T-cell (primary cell): Measurements from ENCODE around the gene AGAP9. TPM values are rescaled to one million over a fixed set of nuclear protein-coding genes. Genes with fewer than 3 reads are reported as not detected.
"Not testable (repeated sequence)": the region's sequence is repeated elsewhere in the genome, so short reads cannot be mapped to it uniquely, and the experiment has no call there.

Experiments
- ATAC-seq, 4 experiments: fragments of 200-7000 bp in 3 of 4; fragments of 150-1000 bp in 1 of 4; cut with Tn5 transposase; replicated peaks in 1 of 4; 1 replicate in 3 of 4; 2 replicates in 1 of 4; pipeline ENCODE4 v1.10.0; 2021; ENCODE audit warnings: moderate library complexity in 3 of 4, mild to moderate bottlenecking in 2 of 4, moderate number of reproducible peaks in 1 of 4
- CTCF ChIA-PET, 2 donors: fragments of 300-600 bp; sonication (Branson Sonifier 250); formaldehyde crosslinking; loops; one replicate each; lab custom pipeline; 2022; ENCODE audit warnings: antibody characterized with exemption in 2 of 2; lab: Charles Lee
- POLR2A ChIA-PET, 2 donors: fragments of 300-600 bp; sonication (Branson Sonifier 250); formaldehyde crosslinking; loops; one replicate each; lab custom pipeline; 2022; ENCODE audit warnings: antibody characterized with exemption in 2 of 2; lab: Charles Lee
- DNase-seq, 35 experiments: peaks; one replicate each; pipeline versions ENCODE4 v3.0.0 to v3.0.0-alpha.2; 2013 to 2023
- H3K27ac ChIP-seq: one replicate; pipeline ENCODE4 v1.5.1; 2013; ENCODE audit warnings: low read length
- H3K27me3 ChIP-seq, 2 experiments: replicated peaks in 1 of 2; 1 replicate in 1 of 2; 2 replicates in 1 of 2; pipeline versions ENCODE4 v1.6.1 to v1.7.0; 2013; ENCODE audit warnings: low read length in 1 of 2, mixed read lengths in 1 of 2; ENCODE audit not compliant: control insufficient read depth in 2 of 2, insufficient read depth in 2 of 2; ENCODE audit errors: extremely low read depth in 1 of 2
- H3K36me3 ChIP-seq, 2 donors: 1 replicate in 1 of 2; 2 replicates in 1 of 2; pipeline versions ENCODE4 v1.6.1 to v1.7.0; 2013; ENCODE audit warnings: low read length in 1 of 2; ENCODE audit not compliant: control insufficient read depth in 2 of 2, insufficient read depth in 1 of 2; ENCODE audit errors: extremely low read depth in 1 of 2
- H3K4me1 ChIP-seq, 2 experiments: 1 replicate in 1 of 2; 2 replicates in 1 of 2; pipeline versions ENCODE4 v1.6.1 to v1.7.0; 2013; ENCODE audit warnings: low read length in 2 of 2, mixed read lengths in 1 of 2; ENCODE audit not compliant: insufficient read depth in 2 of 2, control insufficient read depth in 1 of 2; ENCODE audit errors: extremely low read depth in 1 of 2
- H3K4me3 ChIP-seq, 2 donors: 1 replicate in 1 of 2; 2 replicates in 1 of 2; pipeline versions ENCODE4 v1.5.1 to v1.7.0; 2013; ENCODE audit warnings: mild to moderate bottlenecking in 2 of 2, low read length in 1 of 2, moderate library complexity in 1 of 2; ENCODE audit not compliant: control insufficient read depth in 1 of 2; ENCODE audit errors: extremely low read depth in 1 of 2
- H3K9me3 ChIP-seq: 2 replicates; pipeline ENCODE4 v1.7.0; 2013
- H3K27ac Mint-ChIP-seq, 2 donors: one replicate each; pipeline ENCODE4 v1.8.0; 2020 to 2021; ENCODE audit warnings: mild to moderate bottlenecking in 2 of 2, mixed read lengths in 2 of 2
- H3K27me3 Mint-ChIP-seq, 2 donors: one replicate each; pipeline ENCODE4 v1.8.0; 2021 to 2022; ENCODE audit warnings: mixed read lengths in 2 of 2
- H3K36me3 Mint-ChIP-seq: one replicate; pipeline ENCODE4 v1.8.0; 2021; ENCODE audit warnings: mixed read lengths
- H3K4me1 Mint-ChIP-seq, 3 donors: one replicate each; pipeline ENCODE4 v1.8.0; 2020 to 2022; ENCODE audit warnings: mixed read lengths in 3 of 3, mild to moderate bottlenecking in 1 of 3
- H3K4me3 Mint-ChIP-seq, 3 donors: one replicate each; pipeline ENCODE4 v1.8.0; 2020 to 2022; ENCODE audit warnings: mild to moderate bottlenecking in 3 of 3, mixed read lengths in 3 of 3, moderate library complexity in 3 of 3
- H3K9me3 Mint-ChIP-seq, 3 donors: one replicate each; pipeline ENCODE4 v1.8.0; 2020 to 2022; ENCODE audit warnings: mixed read lengths in 3 of 3
- WGBS: methylation state at CpG from one replicate; pipeline ENCODE4 v1.1.5; 2013; ENCODE audit warnings: missing lambda C conversion rate; ENCODE audit not compliant: insufficient coverage; 5-methylcytosine and 5-hydroxymethylcytosine counted together
- total RNA-seq, 35 experiments: library from RNA in 6 of 35; stranded (reverse) in 6 of 35; fragments of 120-200 nt in 1 of 35; gene quantifications; one replicate each; pipeline versions ENCODE4 v1.2.1 to v1.2.4 and lab custom pipeline; 2013 to 2026

The AGAP9 gene
- total RNA-seq, 5 donors from 2014 or later (not counting 1 experiment from before 2014, with no cell fraction given), result 7.3 to 13.1 (median 8.8) TPM

DNA sequence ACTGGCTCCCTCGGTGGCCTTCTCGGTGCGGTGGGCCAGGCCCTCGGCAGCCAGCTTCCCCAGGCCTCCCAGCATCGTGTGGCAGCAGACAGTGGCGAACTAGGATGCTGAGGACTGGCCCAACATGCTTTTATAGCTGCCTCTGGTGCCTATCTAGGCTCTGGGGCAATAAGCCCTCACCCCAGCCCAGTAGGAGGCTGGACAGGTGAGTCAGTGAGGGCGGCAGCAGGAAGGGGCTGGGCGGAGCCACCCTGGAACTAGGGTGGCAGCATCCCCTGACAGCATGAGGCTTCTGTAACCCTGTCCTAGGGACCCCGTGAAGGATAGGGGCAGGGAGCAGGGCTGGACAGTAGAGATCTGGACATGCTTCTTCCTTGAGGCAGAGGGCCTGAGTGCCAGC is 31.8 kb downstream of the AGAP9 start, which contains the start of gene FAM25G:
TSS of gene FAM25G (minus strand) at position 101 of the 400 bp plus-strand sequence. CDS start at position 75, 26 bp downstream.
- H3K27ac ChIP-seq, H3K27me3 Mint-ChIP-seq, H3K36me3 ChIP-seq, ATAC-seq, POLR2A ChIA-PET, H3K4me3 Mint-ChIP-seq, H3K27ac Mint-ChIP-seq, H3K27me3 ChIP-seq, H3K4me3 ChIP-seq, H3K4me1 ChIP-seq, H3K36me3 Mint-ChIP-seq, H3K9me3 ChIP-seq, H3K9me3 Mint-ChIP-seq, CTCF ChIA-PET, DNase-seq, H3K4me1 Mint-ChIP-seq: not testable (repeated sequence)
- no CpG with 5 or more reads among the region's 9 CpGs for WGBS

GRCh38 chr10:47489630-47490029 is 33.8 kb downstream of the AGAP9 start:
- POLR2A ChIA-PET, H3K9me3 Mint-ChIP-seq, H3K4me1 Mint-ChIP-seq, H3K27ac ChIP-seq, H3K27ac Mint-ChIP-seq, H3K27me3 Mint-ChIP-seq, H3K9me3 ChIP-seq, H3K27me3 ChIP-seq, H3K36me3 ChIP-seq, H3K4me1 ChIP-seq, H3K4me3 Mint-ChIP-seq, H3K4me3 ChIP-seq, DNase-seq, CTCF ChIA-PET, H3K36me3 Mint-ChIP-seq, ATAC-seq: not testable (repeated sequence)
- no CpG with 5 or more reads among the region's 7 CpGs for WGBS

- H3K27ac ChIP-seq, H3K4me3 Mint-ChIP-seq, CTCF ChIA-PET, H3K36me3 Mint-ChIP-seq, H3K27ac Mint-ChIP-seq, H3K36me3 ChIP-seq, H3K4me1 Mint-ChIP-seq, H3K9me3 Mint-ChIP-seq, ATAC-seq, H3K9me3 ChIP-seq, POLR2A ChIA-PET, H3K27me3 Mint-ChIP-seq, H3K4me3 ChIP-seq, H3K27me3 ChIP-seq, H3K4me1 ChIP-seq, DNase-seq: not testable (repeated sequence)
- WGBS, result no CpG with 5 or more reads among the region's 4 CpGs
Observed at GRCh38 chr10:47485943-47486342, 37.5 kb downstream of the AGAP9 start.

- H3K36me3 Mint-ChIP-seq, H3K36me3 ChIP-seq, ATAC-seq, H3K27ac Mint-ChIP-seq, DNase-seq, CTCF ChIA-PET, H3K9me3 ChIP-seq, H3K9me3 Mint-ChIP-seq, H3K4me1 Mint-ChIP-seq, H3K4me3 ChIP-seq, H3K27me3 Mint-ChIP-seq, H3K4me1 ChIP-seq, POLR2A ChIA-PET, H3K4me3 Mint-ChIP-seq, H3K27me3 ChIP-seq, H3K27ac ChIP-seq: not testable (repeated sequence)
- WGBS, result no CpG with 5 or more reads among the region's 11 CpGs
Observed at GRCh38 chr10:47484786-47485185, 38.7 kb downstream of the AGAP9 start.

GRCh38 chr10:47483923-47484322 is 39.5 kb downstream of the AGAP9 start, which contains the start of gene ANXA8:
Gene ANXA8, minus strand, starts transcription at chr10:47484115. Its CDS starts 182 bp downstream, at chr10:47483933.
- ATAC-seq, POLR2A ChIA-PET, H3K27ac Mint-ChIP-seq, H3K4me1 ChIP-seq, H3K27ac ChIP-seq, DNase-seq, H3K9me3 ChIP-seq, H3K4me1 Mint-ChIP-seq, H3K4me3 Mint-ChIP-seq, H3K9me3 Mint-ChIP-seq, H3K27me3 ChIP-seq, H3K4me3 ChIP-seq, H3K36me3 ChIP-seq, CTCF ChIA-PET, H3K36me3 Mint-ChIP-seq, H3K27me3 Mint-ChIP-seq: not testable (repeated sequence)
- 66% methylated on average over 4 of the region's 11 CpGs for WGBS

DNA sequence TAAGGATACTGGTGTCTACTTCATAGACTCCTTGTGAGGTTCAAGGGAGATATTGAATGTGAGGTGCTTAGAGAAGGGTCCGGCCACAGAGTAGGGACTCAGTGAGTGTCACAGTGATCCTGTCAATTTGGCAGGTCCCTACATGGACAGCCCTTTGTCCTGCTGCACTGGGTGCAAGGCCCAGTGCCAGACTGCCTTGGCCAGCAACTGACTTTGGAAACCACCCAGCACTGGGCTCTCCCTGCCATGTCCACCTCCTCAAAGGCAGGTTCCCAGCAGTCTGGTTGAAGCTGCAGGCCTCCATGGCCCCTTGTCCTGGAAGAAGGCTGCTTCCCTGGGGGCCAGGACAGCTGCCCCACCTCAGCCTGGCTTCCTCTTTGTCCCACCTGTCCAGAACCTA is 41.1 kb downstream of the AGAP9 start:
- H3K4me1 Mint-ChIP-seq, H3K4me3 ChIP-seq, ATAC-seq, H3K9me3 Mint-ChIP-seq, POLR2A ChIA-PET, CTCF ChIA-PET, H3K27ac ChIP-seq, H3K27ac Mint-ChIP-seq, DNase-seq, H3K4me1 ChIP-seq, H3K27me3 ChIP-seq, H3K36me3 ChIP-seq, H3K9me3 ChIP-seq, H3K27me3 Mint-ChIP-seq, H3K4me3 Mint-ChIP-seq, H3K36me3 Mint-ChIP-seq: not testable (repeated sequence)
- WGBS, result no CpG with 5 or more reads among the region's 1 CpG

DNA sequence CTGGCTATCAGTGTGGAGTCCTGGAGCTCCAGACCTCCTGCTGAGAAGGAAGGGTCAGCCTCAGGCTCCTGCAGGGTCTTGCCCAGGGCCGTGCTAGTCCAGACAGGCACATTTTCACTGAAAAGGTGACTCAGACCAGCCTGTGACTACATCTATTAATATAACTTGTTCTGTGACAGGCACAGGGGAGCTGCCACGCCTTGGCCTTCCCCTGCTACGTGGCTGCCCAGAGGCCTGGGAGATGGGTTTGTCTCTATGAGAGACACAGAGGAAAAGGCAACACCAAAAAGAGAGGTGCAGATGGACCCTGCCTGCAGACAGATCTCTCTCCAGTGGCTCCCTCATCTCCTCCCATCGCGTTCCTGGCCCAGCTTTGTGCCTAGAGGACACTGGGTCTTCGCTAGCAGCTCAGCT is 41.7 kb downstream of the AGAP9 start:
- CTCF ChIA-PET, H3K4me1 ChIP-seq, H3K9me3 Mint-ChIP-seq, H3K27me3 ChIP-seq, DNase-seq, H3K27me3 Mint-ChIP-seq, H3K27ac ChIP-seq, H3K27ac Mint-ChIP-seq, H3K4me1 Mint-ChIP-seq, H3K4me3 ChIP-seq, H3K36me3 ChIP-seq, ATAC-seq, H3K36me3 Mint-ChIP-seq, H3K9me3 ChIP-seq, H3K4me3 Mint-ChIP-seq, POLR2A ChIA-PET: not testable (repeated sequence)
- no CpG with 5 or more reads among the region's 6 CpGs for WGBS
